HS-5 (cell line): ENCODE data around the gene THOC6.
"Not testable (repeated sequence)": the region's sequence is repeated elsewhere in the genome, so short reads cannot be mapped to it uniquely, and the experiment has no call there.

Source experiments
- DNase-seq: peaks from one replicate; pipeline ENCODE4 v3.0.0-alpha.2; 2012; ENCODE audit warnings: low read depth

Gene THOC6

GRCh38 chr16:3072148-3072547 lies 48.3 kb downstream of the THOC6 start:
- not testable (repeated sequence) for DNase-seq

DNA sequence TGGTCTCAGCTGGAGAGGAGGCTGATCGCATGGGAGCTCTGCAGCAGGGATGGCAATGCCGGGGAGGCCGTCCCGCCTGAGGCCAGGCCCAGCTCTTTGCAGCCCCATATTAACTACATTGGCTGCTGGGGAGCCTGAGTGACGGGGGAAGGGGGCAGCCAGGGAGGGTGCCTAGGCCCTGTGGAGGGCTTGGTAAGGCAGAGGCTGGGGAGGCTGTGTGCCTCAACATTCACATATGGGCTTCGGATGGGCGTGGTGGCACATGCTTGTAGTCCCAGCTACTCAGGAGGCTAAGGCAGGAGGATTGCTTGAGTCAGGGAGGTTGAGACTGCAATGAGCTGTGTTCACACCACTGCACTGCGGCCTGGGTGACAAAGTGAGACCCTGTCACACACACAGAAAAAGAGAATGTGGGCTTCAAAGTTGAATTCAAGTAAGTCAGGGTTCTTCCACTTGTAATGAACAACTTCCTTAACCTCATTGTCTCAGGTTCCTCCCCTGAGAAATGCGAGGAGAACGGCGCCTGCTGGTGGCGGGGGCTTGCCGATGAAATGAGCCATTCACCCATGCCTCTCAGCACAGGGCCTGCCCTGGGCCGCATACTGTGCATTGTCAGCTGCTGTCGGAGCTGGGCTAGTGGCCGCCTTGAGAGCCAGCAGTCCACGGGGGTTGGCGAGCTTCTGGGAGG lies 48.9 kb downstream of the THOC6 start:
- DNase-seq = not testable (repeated sequence)

- DNase-seq = no peak
Observed at GRCh38 chr16:3073448-3073847, 49.6 kb downstream of the THOC6 start.

GRCh38 chr16:3074860-3075522 lies 51.2 kb downstream of the THOC6 start:
- no peak for DNase-seq

DNA sequence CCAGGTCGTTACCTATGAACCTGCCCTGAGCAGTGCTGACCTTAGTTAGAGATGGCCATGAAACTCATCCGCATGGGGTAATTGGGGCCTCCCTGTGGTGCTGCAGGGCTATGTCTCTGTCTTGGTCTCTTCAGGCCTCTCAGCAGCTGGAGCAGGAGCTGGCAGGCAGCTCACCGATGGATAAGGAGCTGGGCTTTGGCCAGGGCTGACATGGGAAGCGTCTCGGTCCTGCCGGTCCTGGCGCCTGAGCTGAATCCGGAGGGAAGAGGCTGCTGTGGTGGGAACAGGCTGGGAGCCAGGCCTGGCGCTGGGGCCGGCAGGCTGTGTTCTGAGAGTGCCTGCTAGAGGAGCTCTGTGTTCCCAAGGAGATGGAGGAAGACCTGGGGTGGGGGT lies 51.7 kb downstream of the THOC6 start:
- DNase-seq = no peak

GRCh38 chr16:3075946-3076345 lies 52.1 kb downstream of the THOC6 start:
- not testable (repeated sequence) for DNase-seq

GRCh38 chr16:3076577-3076976 lies 52.7 kb downstream of the THOC6 start:
- DNase-seq = no peak
